ENCODE results near the gene METAP2. TPM values are rescaled to one million over a fixed set of nuclear protein-coding genes. Genes with fewer than 3 reads are reported as not detected.

METAP2 gene
- total RNA-seq, 1 donor from 2014 or later = 54.0 TPM

DNA sequence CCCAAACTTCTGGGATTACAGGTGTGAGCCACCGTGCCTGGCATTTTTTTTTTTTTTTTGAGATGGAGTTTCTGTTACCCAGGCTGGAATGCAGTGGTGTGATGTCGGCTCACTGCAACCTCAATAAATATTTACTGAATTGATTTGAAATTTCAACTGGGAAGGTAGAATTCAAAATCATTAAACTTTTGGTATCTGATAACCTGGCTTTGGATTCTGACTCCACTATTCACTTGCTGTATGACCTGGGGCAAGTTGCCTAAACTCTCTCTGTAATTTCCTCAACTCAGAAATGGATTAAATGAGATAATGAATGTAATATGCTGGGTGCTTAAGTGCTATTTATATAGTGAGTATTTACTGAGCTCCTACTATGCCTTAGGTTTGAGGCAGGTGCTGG, 8.7 kb upstream of the METAP2 start:
- intact Hi-C loops (cut with DNase I) = no loop called here
- TF ChIP-seq, protein P1, sequence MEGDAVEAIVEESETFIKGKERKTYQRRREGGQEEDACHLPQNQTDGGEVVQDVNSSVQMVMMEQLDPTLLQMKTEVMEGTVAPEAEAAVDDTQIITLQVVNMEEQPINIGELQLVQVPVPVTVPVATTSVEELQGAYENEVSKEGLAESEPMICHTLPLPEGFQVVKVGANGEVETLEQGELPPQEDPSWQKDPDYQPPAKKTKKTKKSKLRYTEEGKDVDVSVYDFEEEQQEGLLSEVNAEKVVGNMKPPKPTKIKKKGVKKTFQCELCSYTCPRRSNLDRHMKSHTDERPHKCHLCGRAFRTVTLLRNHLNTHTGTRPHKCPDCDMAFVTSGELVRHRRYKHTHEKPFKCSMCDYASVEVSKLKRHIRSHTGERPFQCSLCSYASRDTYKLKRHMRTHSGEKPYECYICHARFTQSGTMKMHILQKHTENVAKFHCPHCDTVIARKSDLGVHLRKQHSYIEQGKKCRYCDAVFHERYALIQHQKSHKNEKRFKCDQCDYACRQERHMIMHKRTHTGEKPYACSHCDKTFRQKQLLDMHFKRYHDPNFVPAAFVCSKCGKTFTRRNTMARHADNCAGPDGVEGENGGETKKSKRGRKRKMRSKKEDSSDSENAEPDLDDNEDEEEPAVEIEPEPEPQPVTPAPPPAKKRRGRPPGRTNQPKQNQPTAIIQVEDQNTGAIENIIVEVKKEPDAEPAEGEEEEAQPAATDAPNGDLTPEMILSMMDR (IDR thresholded peaks at IDR 0.05) = no peak

DNA sequence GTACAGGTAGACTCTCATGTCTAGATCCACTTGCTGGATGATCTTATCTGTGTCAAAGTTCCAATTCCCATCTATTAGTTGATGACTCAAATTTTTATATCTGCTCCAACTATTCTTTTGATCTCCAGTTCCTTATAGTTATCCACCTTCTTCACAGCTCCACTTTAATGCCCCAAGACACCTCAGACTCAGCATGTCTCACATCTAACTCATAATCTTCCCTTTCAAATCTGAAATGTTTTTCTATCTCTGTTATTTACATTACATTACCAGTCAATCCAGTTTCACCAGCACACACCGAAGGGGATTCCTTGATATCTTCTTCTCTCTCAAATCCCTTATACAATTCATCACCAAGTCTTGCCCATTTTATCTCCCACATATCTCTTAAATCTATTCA, 3.7 kb upstream of the METAP2 start:
- no peak for DNase-seq
- no peak overlapping the region for H3K27ac ChIP-seq
- H3K9me3 ChIP-seq = no peaks in the 10 kb centered on the region
- no peak overlapping the region for H3K4me3 ChIP-seq
- peaks cover 15% of the 10 kb centered on the region for H3K4me1 ChIP-seq
- no peak for ATAC-seq
- intact Hi-C loops (cut with DNase I) = no loop called here
- TF ChIP-seq, protein P1 (IDR thresholded peaks at IDR 0.05) = no peak
- no peaks in the 10 kb centered on the region for H3K36me3 ChIP-seq
- no peaks in the 10 kb centered on the region for H3K27me3 ChIP-seq (ENCODE audit: low read depth)

More for the DNA sequence above, 8.7 kb upstream of the METAP2 start:
- Histone ChIP-seq H3K27me3 (ENCODE audit: low read depth) (no peaks in the 10 kb centered on the region), H3K9me3 (no peaks in the 10 kb centered on the region), H3K4me1 (no peaks in the 10 kb centered on the region), H3K36me3 (no peaks in the 10 kb centered on the region), H3K27ac (no peak overlapping the region), H3K4me3 (no peak overlapping the region)
- no peak for DNase-seq
- no peak for ATAC-seq

DNA sequence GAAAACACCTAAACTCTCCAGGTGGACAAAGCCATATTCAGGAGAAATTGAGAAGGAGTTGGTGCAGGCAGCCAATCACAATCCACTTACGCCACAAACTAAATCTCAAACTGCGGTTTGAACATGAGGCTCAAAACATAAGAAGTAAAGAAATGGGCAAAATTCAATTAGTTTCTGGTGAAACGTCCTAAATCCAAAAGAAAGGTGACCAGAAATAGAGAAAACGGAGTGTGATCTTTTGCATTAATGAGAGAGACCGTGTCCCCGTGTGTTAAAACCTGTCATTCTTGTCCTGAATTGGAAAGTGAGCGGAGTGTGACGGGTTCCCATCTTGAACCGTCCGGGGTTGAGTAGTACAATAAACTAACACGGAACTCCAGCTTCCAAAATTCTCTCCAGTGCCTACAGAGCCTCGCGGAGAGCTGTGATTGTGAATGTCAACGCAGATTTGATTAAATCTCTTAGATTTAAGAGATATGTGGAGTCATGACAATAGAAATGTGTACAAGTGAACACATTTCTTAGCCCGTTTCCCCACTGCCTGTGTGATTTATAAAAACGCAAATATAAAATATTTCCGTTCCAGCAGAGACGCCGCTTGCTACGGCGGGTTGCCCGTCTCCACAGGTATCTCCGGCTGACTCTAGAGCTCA, 595 bp upstream of the METAP2 start:
- TF ChIP-seq, protein P1 (IDR thresholded peaks at IDR 0.05) = no peak
- H3K9me3 ChIP-seq = no peaks in the 10 kb centered on the region
- peaks cover 28% of the 10 kb centered on the region for H3K4me1 ChIP-seq
- H3K36me3 ChIP-seq = peaks cover 19% of the 10 kb centered on the region
- ATAC-seq (peak; percentile 74 to 78), DNase-seq (no peak)
- peak overlapping the region; percentile 91 for H3K4me3 ChIP-seq
- no peaks in the 10 kb centered on the region for H3K27me3 ChIP-seq (ENCODE audit: low read depth)
- intact Hi-C loops (cut with DNase I) = no loop called here
- H3K27ac ChIP-seq = peak overlapping the region; percentile 98

DNA sequence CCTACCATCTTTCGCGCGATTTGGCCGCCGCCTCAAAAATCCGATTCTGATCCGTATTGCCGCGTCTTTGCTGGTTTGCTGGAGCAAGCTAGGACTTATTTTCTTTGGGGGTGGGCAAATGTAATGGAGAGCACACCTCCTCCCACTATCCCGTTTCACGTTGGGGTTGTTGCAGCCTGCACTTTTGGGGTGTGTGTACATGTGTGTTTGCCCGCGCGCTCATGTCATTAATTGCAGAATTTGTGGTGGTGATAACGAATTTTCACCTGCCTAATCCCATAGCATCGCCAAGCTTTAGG, 657 bp downstream of the METAP2 start:
- Histone ChIP-seq H3K9me3 (no peaks in the 10 kb centered on the region), H3K27me3 (ENCODE audit: low read depth) (no peaks in the 10 kb centered on the region), H3K27ac (peak overlapping the region; percentile 98), H3K36me3 (peaks cover 28% of the 10 kb centered on the region), H3K4me1 (peaks cover 37% of the 10 kb centered on the region), H3K4me3 (peak overlapping the region; percentile 91)
- DNase-seq (no peak), ATAC-seq (peak in 1 of 2 donors; percentile 1)
- TF ChIP-seq, protein P1 (IDR thresholded peaks at IDR 0.05) = no peak
- intact Hi-C loops (cut with DNase I) = no loop called here

DNA sequence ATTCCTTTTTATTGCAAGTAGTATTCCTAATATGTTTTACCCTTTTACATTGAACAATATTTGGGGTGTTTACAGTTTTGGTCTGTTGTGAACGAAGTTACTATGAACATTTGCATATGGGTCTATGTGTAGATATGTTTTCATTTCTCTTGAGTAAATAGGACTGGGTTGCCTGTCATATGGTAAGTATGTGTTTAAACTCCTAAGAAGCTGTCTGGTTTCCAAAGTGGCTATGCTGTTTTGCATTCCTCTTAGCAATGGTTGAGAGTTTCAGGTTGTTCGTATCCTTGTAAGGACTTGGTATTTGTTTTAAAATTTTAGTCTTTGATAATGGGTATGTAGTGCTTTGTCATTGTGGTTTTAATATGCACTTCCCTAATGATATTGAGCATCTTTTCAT, 6.3 kb downstream of the METAP2 start:
- peaks cover 48% of the 10 kb centered on the region for H3K4me1 ChIP-seq

More for the DNA sequence above, 6.3 kb downstream of the METAP2 start:
- TF ChIP-seq, protein P1 (IDR thresholded peaks at IDR 0.05) = no peak
- ATAC-seq (peak; percentile 73 to 87), DNase-seq (no peak)
- H3K27ac ChIP-seq = no peak overlapping the region
- no peaks in the 10 kb centered on the region for H3K9me3 ChIP-seq
- H3K27me3 ChIP-seq (ENCODE audit: low read depth) = no peaks in the 10 kb centered on the region
- H3K36me3 ChIP-seq = peaks cover 49% of the 10 kb centered on the region
- intact Hi-C loops (cut with DNase I) = no loop called here
- H3K4me3 ChIP-seq = no peak overlapping the region
